SJCRH30 (cell line): ENCODE data around the gene C19orf33. TPM values are rescaled to one million over a fixed set of nuclear protein-coding genes. Genes with fewer than 3 reads are reported as not detected.

ENCODE experiments used
- DNase-seq, 2 experiments: peaks; one replicate each; pipeline ENCODE4 v3.0.0-alpha.2; 2015 to 2020
- H3K27ac ChIP-seq: fragments of 250-450 bp; sonication (Bioruptor Pico); 2 replicates; pipeline ENCODE4 v1.5.1; 2020; ENCODE audit warnings: mild to moderate bottlenecking, moderate library complexity
- H3K27me3 ChIP-seq: fragments of 250-450 bp; sonication (Bioruptor Pico); 2 replicates; pipeline ENCODE4 v1.5.1; 2020; ENCODE audit warnings: mild to moderate bottlenecking, moderate library complexity
- H3K36me3 ChIP-seq: fragments of 250-450 bp; sonication (Bioruptor Pico); 2 replicates; pipeline ENCODE4 v1.5.1; 2020; ENCODE audit warnings: mild to moderate bottlenecking, moderate library complexity
- H3K4me1 ChIP-seq: fragments of 250-450 bp; sonication (Bioruptor Pico); 2 replicates; pipeline ENCODE4 v1.5.1; 2020; ENCODE audit warnings: mild to moderate bottlenecking, moderate library complexity
- H3K4me3 ChIP-seq: fragments of 250-450 bp; sonication (Bioruptor Pico); 2 replicates; pipeline ENCODE4 v1.5.1; 2020; ENCODE audit warnings: mild to moderate bottlenecking, moderate library complexity
- H3K9me3 ChIP-seq: fragments of 250-450 bp; sonication (Bioruptor Pico); replicated peaks from 2 replicates; pipeline ENCODE4 v1.5.1; 2020; ENCODE audit warnings: mild to moderate bottlenecking, moderate library complexity
- total RNA-seq: library from RNA; depleted of rRNA; stranded (reverse); fragments of >200 nt; shearing (Covaris generic); gene quantifications from 2 replicates; pipeline ENCODE4 v1.2.3, GENCODE V29; 2014

The C19orf33 gene
- total RNA-seq, 1 experiment from 2014 or later: not detected

- Histone ChIP-seq H3K4me1 (no peaks in the 10 kb centered on the region), H3K4me3 (no peak overlapping the region), H3K9me3 (no peaks in the 10 kb centered on the region), H3K27me3 (no peaks in the 10 kb centered on the region), H3K36me3 (peaks cover 2% of the 10 kb centered on the region; the same call in 1 of the 2 replicates), H3K27ac (no peak overlapping the region)
- no peak for DNase-seq
Observed at GRCh38 chr19:38310986-38311385, 6.9 kb downstream of the C19orf33 start.

- Histone ChIP-seq H3K27me3 (no peaks in the 10 kb centered on the region), H3K4me1 (peaks cover 3% of the 10 kb centered on the region), H3K4me3 (peak within 1 kb of the TSS; percentile 68), H3K9me3 (no peaks in the 10 kb centered on the region), H3K27ac (peak within 1 kb of the TSS; percentile 7; the same call in 1 of the 2 replicates), H3K36me3 (no peaks in the 10 kb centered on the region)
- peak; percentile 98 for DNase-seq
Observed at GRCh38 chr19:38315657-38316476, 11.8 kb downstream of the C19orf33 start, which contains the start of gene YIF1B. Gene YIF1B (minus strand): TSS chr19:38315947. CDS start chr19:38315917, 30 bp downstream.

GRCh38 chr19:38316477-38317067, 12.5 kb downstream of the C19orf33 start:
- Histone ChIP-seq H3K36me3 (no peaks in the 10 kb centered on the region), H3K4me3 (peak overlapping the region; percentile 68), H3K4me1 (peaks cover 3% of the 10 kb centered on the region), H3K27me3 (no peaks in the 10 kb centered on the region), H3K9me3 (no peaks in the 10 kb centered on the region), H3K27ac (no peak overlapping the region)
- DNase-seq: no peak

GRCh38 chr19:38317104-38317612, 13.1 kb downstream of the C19orf33 start:
- Histone ChIP-seq H3K36me3 (no peaks in the 10 kb centered on the region), H3K4me1 (peaks cover 3% of the 10 kb centered on the region), H3K9me3 (no peaks in the 10 kb centered on the region), H3K4me3 (no peak overlapping the region), H3K27ac (no peak overlapping the region), H3K27me3 (no peaks in the 10 kb centered on the region)
- DNase-seq: no peak

GRCh38 chr19:38318660-38319059, 14.6 kb downstream of the C19orf33 start:
- H3K9me3 ChIP-seq: no peaks in the 10 kb centered on the region
- no peak overlapping the region for H3K27ac ChIP-seq
- peaks cover 3% of the 10 kb centered on the region for H3K4me1 ChIP-seq
- no peak for DNase-seq
- no peak overlapping the region for H3K4me3 ChIP-seq
- no peaks in the 10 kb centered on the region for H3K27me3 ChIP-seq
- H3K36me3 ChIP-seq: no peaks in the 10 kb centered on the region

GRCh38 chr19:38319421-38320258, 15.6 kb downstream of the C19orf33 start, which contains the start of gene KCNK6:
Gene KCNK6 (plus strand): TSS chr19:38319845. CDS start chr19:38319951, 106 bp downstream.
- peak; percentile 46 to 57 for DNase-seq
- Histone ChIP-seq H3K27ac (no peak within 1 kb of the TSS), H3K27me3 (no peaks in the 10 kb centered on the region), H3K9me3 (no peaks in the 10 kb centered on the region), H3K4me1 (peaks cover 3% of the 10 kb centered on the region), H3K4me3 (peak within 1 kb of the TSS; percentile 66), H3K36me3 (no peaks in the 10 kb centered on the region)

- peaks cover 3% of the 10 kb centered on the region for H3K4me1 ChIP-seq
- H3K27me3 ChIP-seq: no peaks in the 10 kb centered on the region
- H3K27ac ChIP-seq: no peak overlapping the region
- H3K9me3 ChIP-seq: no peaks in the 10 kb centered on the region
- no peak overlapping the region for H3K4me3 ChIP-seq
- no peaks in the 10 kb centered on the region for H3K36me3 ChIP-seq
- DNase-seq: no peak
Observed at GRCh38 chr19:38320969-38321339, 16.9 kb downstream of the C19orf33 start.

- no peaks in the 10 kb centered on the region for H3K36me3 ChIP-seq
- no peak for DNase-seq
- no peak overlapping the region for H3K4me3 ChIP-seq
- H3K4me1 ChIP-seq: no peaks in the 10 kb centered on the region; the same call in 1 of the 2 replicates
- H3K27ac ChIP-seq: no peak overlapping the region
- no peaks in the 10 kb centered on the region for H3K9me3 ChIP-seq
- H3K27me3 ChIP-seq: no peaks in the 10 kb centered on the region
Observed at GRCh38 chr19:38321646-38322196, 17.7 kb downstream of the C19orf33 start.

GRCh38 chr19:38323291-38323690, 19.2 kb downstream of the C19orf33 start:
- Histone ChIP-seq H3K27ac (no peak overlapping the region), H3K9me3 (no peaks in the 10 kb centered on the region), H3K4me3 (no peak overlapping the region), H3K27me3 (no peaks in the 10 kb centered on the region), H3K36me3 (no peaks in the 10 kb centered on the region), H3K4me1 (no peaks in the 10 kb centered on the region; the same call in 1 of the 2 replicates)
- DNase-seq: no peak

- no peak for DNase-seq
- no peaks in the 10 kb centered on the region for H3K9me3 ChIP-seq
- H3K36me3 ChIP-seq: no peaks in the 10 kb centered on the region
- H3K4me1 ChIP-seq: no peaks in the 10 kb centered on the region; the same call in 1 of the 2 replicates
- H3K27ac ChIP-seq: no peak overlapping the region
- no peak overlapping the region for H3K4me3 ChIP-seq
- no peaks in the 10 kb centered on the region for H3K27me3 ChIP-seq
Observed at GRCh38 chr19:38324431-38324830, 20.4 kb downstream of the C19orf33 start.

- Histone ChIP-seq H3K27ac (no peak overlapping the region), H3K36me3 (no peaks in the 10 kb centered on the region), H3K27me3 (no peaks in the 10 kb centered on the region), H3K4me1 (no peaks in the 10 kb centered on the region), H3K9me3 (no peaks in the 10 kb centered on the region), H3K4me3 (no peak overlapping the region)
- DNase-seq: no peak
Observed at GRCh38 chr19:38326591-38326990, 22.5 kb downstream of the C19orf33 start.

GRCh38 chr19:38329651-38330050, 25.6 kb downstream of the C19orf33 start:
- Histone ChIP-seq H3K36me3 (no peaks in the 10 kb centered on the region), H3K4me1 (no peaks in the 10 kb centered on the region), H3K27me3 (no peaks in the 10 kb centered on the region), H3K9me3 (no peaks in the 10 kb centered on the region), H3K27ac (no peak overlapping the region), H3K4me3 (no peak overlapping the region)
- DNase-seq: no peak

- Histone ChIP-seq H3K36me3 (no peaks in the 10 kb centered on the region), H3K27ac (no peak overlapping the region), H3K27me3 (no peaks in the 10 kb centered on the region), H3K4me3 (no peak overlapping the region), H3K4me1 (peaks cover 4% of the 10 kb centered on the region), H3K9me3 (no peaks in the 10 kb centered on the region)
- DNase-seq: no peak
Observed at GRCh38 chr19:38331728-38332127, 27.7 kb downstream of the C19orf33 start.

GRCh38 chr19:38333245-38333644, 29.2 kb downstream of the C19orf33 start:
- Histone ChIP-seq H3K4me1 (peaks cover 7% of the 10 kb centered on the region), H3K27ac (no peak overlapping the region), H3K27me3 (no peaks in the 10 kb centered on the region), H3K9me3 (no peaks in the 10 kb centered on the region), H3K36me3 (no peaks in the 10 kb centered on the region), H3K4me3 (no peak overlapping the region)
- DNase-seq: no peak
